Activated CD8-positive, alpha-beta memory T cell treated with anti-CD3 and anti-CD28 coated beads, Interleukin-2, amount 50 U/mL, for 1 hour (primary cell): ENCODE measurements around the gene MCM3AP.
"Not testable (repeated sequence)": the region's sequence is repeated elsewhere in the genome, so short reads cannot be mapped to it uniquely, and the experiment has no call there.

ENCODE experiments used
- DNase-seq: peaks from one replicate; pipeline ENCODE4 v3.0.0-alpha.2; 2020; ENCODE audit errors: extremely low read depth

MCM3AP gene

GRCh38 chr21:46311568-46311967, 26.2 kb upstream of the MCM3AP start:
- no peak for DNase-seq

- not testable (repeated sequence) for DNase-seq
Observed at GRCh38 chr21:46310260-46310659, 24.8 kb upstream of the MCM3AP start.

GRCh38 chr21:46308431-46308830, 23.0 kb upstream of the MCM3AP start:
- DNase-seq: no peak

GRCh38 chr21:46307625-46308024, 22.2 kb upstream of the MCM3AP start:
- no peak for DNase-seq

- no peak for DNase-seq
Observed at GRCh38 chr21:46304955-46305354, 19.5 kb upstream of the MCM3AP start.

- no peak for DNase-seq
Observed at GRCh38 chr21:46304437-46304836, 19.0 kb upstream of the MCM3AP start.

- DNase-seq: no peak
Observed at GRCh38 chr21:46301759-46302158, 16.3 kb upstream of the MCM3AP start.

- no peak for DNase-seq
Observed at GRCh38 chr21:46299167-46299566, 13.8 kb upstream of the MCM3AP start.

GRCh38 chr21:46297338-46298271, 12.2 kb upstream of the MCM3AP start:
- DNase-seq: no peak

- DNase-seq: no peak
Observed at GRCh38 chr21:46295996-46296752, 10.8 kb upstream of the MCM3AP start.

- DNase-seq: no peak
Observed at GRCh38 chr21:46295177-46295770, 9.9 kb upstream of the MCM3AP start.

GRCh38 chr21:46294647-46295176, 9.3 kb upstream of the MCM3AP start:
- DNase-seq: no peak

GRCh38 chr21:46291561-46291960, 6.2 kb upstream of the MCM3AP start:
- no peak for DNase-seq

- DNase-seq: no peak
Observed at GRCh38 chr21:46289655-46290179, 4.3 kb upstream of the MCM3AP start.

GRCh38 chr21:46287541-46287940, 2.1 kb upstream of the MCM3AP start:
- DNase-seq: no peak

GRCh38 chr21:46286648-46287002, 1.2 kb upstream of the MCM3AP start:
- DNase-seq: no peak

- peak; percentile 41 for DNase-seq
Observed at GRCh38 chr21:46285761-46286647, 593 bp upstream of the MCM3AP start, which contains the start of gene YBEY. Gene YBEY (plus strand): TSS chr21:46286342. CDS start chr21:46286914, 572 bp downstream.

GRCh38 chr21:46284733-46285132, 678 bp downstream of the MCM3AP start:
- DNase-seq: no peak

GRCh38 chr21:46284077-46284644, 1.2 kb downstream of the MCM3AP start:
- DNase-seq: no peak

GRCh38 chr21:46274797-46275390, 10.5 kb downstream of the MCM3AP start:
- DNase-seq: no peak
